ENCODE results near the gene ISM2.

- no peak for TF ChIP-seq HMGXB4 (CRISPR knock-in tag; IDR thresholded peaks at IDR 0.05; ENCODE audit: borderline replicate concordance)
- TF ChIP-seq POLR2AphosphoS2 (conservative IDR thresholded peaks at IDR 0.05; ENCODE audit: low read length), result no peak
- no peak for TF ChIP-seq CTCF (IDR thresholded peaks at IDR 0.05)
- no peak for TF ChIP-seq MAX (IDR thresholded peaks at IDR 0.05)
- no peak for TF ChIP-seq HOXB5 (CRISPR knock-in tag; IDR thresholded peaks at IDR 0.05)
- TF ChIP-seq REST (IDR thresholded peaks at IDR 0.05), result no peak
- no peak for TF ChIP-seq POLR2A (IDR thresholded peaks at IDR 0.05; ENCODE audit: low read length)
- TF ChIP-seq JUNB (IDR thresholded peaks at IDR 0.05), result no peak
- no peak for TF ChIP-seq SREBF2 (IDR thresholded peaks at IDR 0.05)
These were observed 19.8 kb downstream of the ISM2 start for GRCh38 chr14:77478796-77479195.
